ENCODE measurements around the gene GSTCD. TPM values are rescaled to one million over a fixed set of nuclear protein-coding genes. Genes with fewer than 3 reads are reported as not detected.
"Not testable (repeated sequence)": the region's sequence is repeated elsewhere in the genome, so short reads cannot be mapped to it uniquely, and the experiment has no call there.

Gene GSTCD
- 10 to 100 TPM; 10.1 to 20.8 (median 16.3) TPM for polyA plus RNA-seq (ENCODE audit: insufficient read depth in 1 of 5, insufficient read length in 5 of 5, low replicate concordance in 1 of 5)
- long read RNA-seq, donor 1, full-length matches to known transcripts, result 4 of 4 reads
- long read RNA-seq, donor 1, partial matches to known transcripts, result 0 of 4 reads
- long read RNA-seq, donor 1, other reads (novel, unspliced or antisense), result 0 of 4 reads
- long read RNA-seq, donor 2, result 0 reads
- long read RNA-seq, donor 3, partial matches to known transcripts, result 6 of 6 reads
- long read RNA-seq, donor 3, other reads (novel, unspliced or antisense), result 0 of 6 reads
- long read RNA-seq, donor 4, full-length matches to known transcripts, result 1 of 1 reads
- long read RNA-seq, donor 4, partial matches to known transcripts, result 0 of 1 reads
- long read RNA-seq, donor 4, other reads (novel, unspliced or antisense), result 0 of 1 reads
- long read RNA-seq, donor 5, full-length matches to known transcripts, result 1 of 1 reads
- long read RNA-seq, donor 5, partial matches to known transcripts, result 0 of 1 reads
- long read RNA-seq, donor 5, other reads (novel, unspliced or antisense), result 0 of 1 reads
- long read RNA-seq, donor 6, full-length matches to known transcripts, result 1 of 1 reads
- long read RNA-seq, donor 6, partial matches to known transcripts, result 0 of 1 reads
- long read RNA-seq, donor 6, other reads (novel, unspliced or antisense), result 0 of 1 reads
- long read RNA-seq, donor 7, result 0 reads
- long read RNA-seq, donor 8, full-length matches to known transcripts, result 1 of 1 reads
- long read RNA-seq, donor 8, partial matches to known transcripts, result 0 of 1 reads
- long read RNA-seq, donor 8, other reads (novel, unspliced or antisense), result 0 of 1 reads

- DNase-seq, result peak; percentile 91 to 93
Measured at GRCh38 chr4:105708181-105709080, at the start of gene GSTCD, which contains the start of gene INTS12. TSS of gene GSTCD (plus strand) at chr4:105708784. CDS start at chr4:105717614, 8,830 bp downstream. TSS of gene INTS12 (minus strand) at chr4:105708689. CDS start at chr4:105700005, 8,684 bp downstream.

- no peak for DNase-seq
Measured at GRCh38 chr4:105659190-105659589, 49.4 kb upstream of the GSTCD start.

GRCh38 chr4:105661028-105661427 lies 47.6 kb upstream of the GSTCD start:
- no peak for DNase-seq

- DNase-seq, result no peak
Measured at GRCh38 chr4:105662935-105663675, 45.5 kb upstream of the GSTCD start.

- no peak for DNase-seq
Measured at GRCh38 chr4:105666693-105667092, 41.9 kb upstream of the GSTCD start.

GRCh38 chr4:105670684-105671083 lies 37.9 kb upstream of the GSTCD start:
- no peak for DNase-seq

- DNase-seq, result no peak
Measured at GRCh38 chr4:105671301-105671700, 37.3 kb upstream of the GSTCD start.

- DNase-seq, result no peak
Measured at GRCh38 chr4:105674011-105674410, 34.6 kb upstream of the GSTCD start.

GRCh38 chr4:105677709-105678108 lies 30.9 kb upstream of the GSTCD start:
- DNase-seq, result no peak

- no peak for DNase-seq
Measured at GRCh38 chr4:105679186-105679585, 29.4 kb upstream of the GSTCD start.

- DNase-seq, result peak; percentile 64 to 67
Measured at GRCh38 chr4:105683038-105683437, 25.5 kb upstream of the GSTCD start.

GRCh38 chr4:105686571-105686970 lies 22.0 kb upstream of the GSTCD start:
- no peak for DNase-seq

GRCh38 chr4:105694812-105695211 lies 13.8 kb upstream of the GSTCD start:
- DNase-seq, result not testable (repeated sequence)

- not testable (repeated sequence) for DNase-seq
Measured at GRCh38 chr4:105695832-105696231, 12.8 kb upstream of the GSTCD start.

GRCh38 chr4:105698607-105699006 lies 10.0 kb upstream of the GSTCD start:
- no peak for DNase-seq

GRCh38 chr4:105707782-105708180 lies 803 bp upstream of the GSTCD start:
- DNase-seq, result no peak

- peak in 1 of 2 donors; percentile 42 for DNase-seq
Measured at GRCh38 chr4:105709081-105709450, 482 bp downstream of the GSTCD start.

- no peak for DNase-seq
Measured at GRCh38 chr4:105710012-105710600, 1.5 kb downstream of the GSTCD start.

- no peak for DNase-seq
Measured at GRCh38 chr4:105710678-105711077, 2.1 kb downstream of the GSTCD start.

- no peak for DNase-seq
Measured at GRCh38 chr4:105712766-105713165, 4.2 kb downstream of the GSTCD start.
